Measurements from ENCODE around the gene IPO4. TPM values are rescaled to one million over a fixed set of nuclear protein-coding genes. Genes with fewer than 3 reads are reported as not detected.

Gene IPO4
- total and polyA plus RNA-seq, 2 of the 4 experiments (the other 2 are of a cell fraction): 37.6 to 39.4 TPM

DNA sequence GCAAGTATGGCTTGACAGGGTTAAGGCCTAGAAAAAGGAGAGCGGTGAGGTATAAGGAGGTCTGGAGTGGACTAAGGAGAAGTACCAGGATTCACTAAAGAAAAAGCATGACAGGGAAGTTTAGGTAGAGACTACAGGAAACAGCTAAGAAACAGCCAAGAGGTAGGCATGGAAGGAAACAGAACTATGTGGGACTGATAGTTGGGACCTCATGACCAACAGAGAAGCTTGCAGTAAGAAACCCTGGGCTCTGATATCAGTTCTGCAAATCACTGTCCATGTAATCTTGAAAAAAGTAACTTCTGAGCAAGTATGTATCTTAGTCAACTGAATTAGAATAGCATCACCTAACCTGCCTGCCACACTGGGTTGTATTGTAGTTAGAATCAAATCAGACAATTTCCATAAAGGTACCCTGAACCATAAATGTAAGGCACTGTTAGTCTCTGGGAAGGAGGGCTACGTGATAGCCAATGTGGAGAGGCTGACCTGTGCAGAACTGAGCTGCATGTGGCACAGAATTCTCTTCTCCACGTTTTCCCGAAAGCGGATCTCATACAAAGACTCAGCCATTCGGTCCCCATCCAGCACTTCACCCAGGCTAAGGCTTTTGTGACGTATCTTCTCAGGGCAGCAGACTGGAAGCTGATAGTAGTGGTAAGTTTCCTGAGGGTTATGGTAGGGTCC, 5.7 kb upstream of the IPO4 start:
- H2BK5ac ChIP-seq (ENCODE audit: low read depth, low read length, poor library complexity, severe bottlenecking): no peak overlapping the region
- no peak overlapping the region; the same call in 1 of the 2 replicates for H3K27ac ChIP-seq (ENCODE audit: insufficient read depth, low read length)
- intact Hi-C loops (cut with micrococcal nuclease): loop anchor here (2.0 kb wide), 1 partner anchor 102 kb away; no protein-coding TSS in a partner anchor
- H3K27me3 ChIP-seq (ENCODE audit: control insufficient read depth, insufficient read depth, low read length): no peaks in the 10 kb centered on the region
- peaks cover 13% of the 10 kb centered on the region; the same call in 1 of the 2 replicates for H3K9me1 ChIP-seq (ENCODE audit: insufficient read depth, low read length)
- peak overlapping the region; percentile 89 for H3K4me3 ChIP-seq (ENCODE audit: insufficient read depth, low read depth, low read length)
- no peak overlapping the region for H2BK20ac ChIP-seq (ENCODE audit: low read depth, low read length)
- 100% methylated on average over 1 of the region's 7 CpGs; no CpG with 5 or more reads in 1 of the 2 experiments for WGBS, 2 experiments (ENCODE audit: extremely low coverage in 2 of 2, insufficient read length in 1 of 2)
- POLR2A ChIA-PET (ENCODE audit: unreplicated experiment): interaction anchor here (0.9 kb wide), 1 partner anchor 10 kb away, joined by 3 read pairs; no protein-coding TSS in a partner anchor
- H3K36me3 ChIP-seq (ENCODE audit: control insufficient read depth, insufficient read depth, low read length): peaks cover 21% of the 10 kb centered on the region
- peak overlapping the region; percentile 92 to 94; a peak in 3 of 4 replicates for H4K8ac ChIP-seq (ENCODE audit: low read depth in 2 of 2, low read length in 2 of 2)
- H2AFZ ChIP-seq (replicated peaks; ENCODE audit: low read length, poor library complexity): peak overlapping the region; percentile 95
- no peak for ATAC-seq (ENCODE audit: low read depth)
- no peak overlapping the region; the same call in 1 of the 2 replicates for H2BK120ac ChIP-seq (ENCODE audit: low read depth, low read length)
- H4K5ac ChIP-seq (ENCODE audit: low read depth, low read length): peak overlapping the region; percentile 89; the same call in 1 of the 2 replicates
- peaks cover 8% of the 10 kb centered on the region for H3K4me1 ChIP-seq (ENCODE audit: control insufficient read depth, insufficient read depth, low read length)
- H2AK5ac ChIP-seq (ENCODE audit: low read depth, low read length): peak overlapping the region; percentile 85
- H3K23ac ChIP-seq (ENCODE audit: low read depth, low read length): peak overlapping the region; percentile 64; the same call in 1 of the 2 replicates
- no peaks in the 10 kb centered on the region for H3K9me3 ChIP-seq (ENCODE audit: control insufficient read depth, insufficient read depth, low read length)
- H2AK9ac ChIP-seq (replicated peaks; ENCODE audit: low read depth, low read length, poor library complexity): peak overlapping the region; percentile 96
- dilution Hi-C loops (cut with HindIII; ENCODE audit: low sequenced_read_pairs, unreplicated experiment): no loop called here
- H2BK15ac ChIP-seq (ENCODE audit: low read depth, low read length): no peak overlapping the region
- H4K91ac ChIP-seq (ENCODE audit: insufficient read depth, low read depth, low read length): no peak overlapping the region
- DNase-seq: no peak
- no peak overlapping the region for H3K18ac ChIP-seq (ENCODE audit: low read depth, low read length)
- peak overlapping the region; percentile 93 for H3K9ac ChIP-seq (ENCODE audit: low read depth, low read length)
- H3K4ac ChIP-seq (ENCODE audit: low read depth, low read length): peak overlapping the region; percentile 97
- no peak overlapping the region for H3K56ac ChIP-seq (ENCODE audit: extremely low read depth, insufficient read depth, low read length)
- in situ Hi-C loops (cut with MboI; ENCODE audit: low sequenced_read_pairs): no loop called here
- peak overlapping the region; percentile 99 for H3K4me2 ChIP-seq (ENCODE audit: low read depth, low read length)
- peaks cover 39 to 72% of the 10 kb centered on the region in 2 experiments for H3K79me1 ChIP-seq (ENCODE audit: low read depth in 1 of 2, low read length in 2 of 2)
- H3K14ac ChIP-seq (replicated peaks; ENCODE audit: low read depth, low read length): peak overlapping the region; percentile 95
- CTCF ChIA-PET: no interaction called here
- no peaks in the 10 kb centered on the region for H4K20me1 ChIP-seq (ENCODE audit: insufficient read depth, low read length)
- BruUV-seq (replicated peaks): no TSS peak
- TF ChIP-seq NFE2L2 (IDR thresholded peaks at IDR 0.05; ENCODE audit: low read depth, low read length): no peak
